HUES48 (cell line): ENCODE measurements around the gene GRPEL2.

Experiments used
- H3K27ac ChIP-seq: one replicate; pipeline ENCODE4 v1.7.0; 2013; ENCODE audit warnings: low read depth, low read length, inconsistent platforms
- H3K27me3 ChIP-seq: 2 replicates; pipeline ENCODE4 v1.6.1; 2013; ENCODE audit warnings: mild to moderate bottlenecking, low read length; ENCODE audit not compliant: control insufficient read depth, insufficient read depth
- H3K36me3 ChIP-seq: 2 replicates; pipeline ENCODE4 v1.6.1; 2013; ENCODE audit warnings: low read length; ENCODE audit not compliant: control insufficient read depth, insufficient read depth
- H3K4me1 ChIP-seq: 2 replicates; pipeline ENCODE4 v1.6.1; 2013; ENCODE audit warnings: mild to moderate bottlenecking, low read length; ENCODE audit not compliant: control insufficient read depth, insufficient read depth
- H3K4me3 ChIP-seq: 2 replicates; pipeline ENCODE4 v1.5.1; 2013; ENCODE audit warnings: mild to moderate bottlenecking, low read depth, low read length
- H3K9ac ChIP-seq: 2 replicates; pipeline ENCODE4 v1.6.1; 2013; ENCODE audit warnings: mild to moderate bottlenecking, low read depth, low read length, moderate library complexity
- H3K9me3 ChIP-seq: 2 replicates; pipeline ENCODE4 v1.6.1; 2013; ENCODE audit warnings: low read length; ENCODE audit not compliant: control insufficient read depth, insufficient read depth

Gene GRPEL2

GRCh38 chr5:149367972-149368645 lies 22.8 kb downstream of the GRPEL2 start:
- no peaks in the 10 kb centered on the region for H3K4me1 ChIP-seq
- H3K9me3 ChIP-seq: no peaks in the 10 kb centered on the region
- no peak overlapping the region for H3K27ac ChIP-seq
- H3K27me3 ChIP-seq: no peaks in the 10 kb centered on the region
- H3K9ac ChIP-seq: no peak overlapping the region
- H3K4me3 ChIP-seq: no peak overlapping the region
- H3K36me3 ChIP-seq: 0 out of 2 replicates have a peak, but pooled peaks cover 4% of the 10 kb centered on the region

GRCh38 chr5:149370878-149371277 lies 25.6 kb downstream of the GRPEL2 start:
- no peaks in the 10 kb centered on the region for H3K4me1 ChIP-seq
- H3K9ac ChIP-seq: no peak overlapping the region
- 0 out of 2 replicates have a peak, but pooled peaks cover 4% of the 10 kb centered on the region for H3K36me3 ChIP-seq
- H3K27me3 ChIP-seq: no peaks in the 10 kb centered on the region
- no peak overlapping the region for H3K27ac ChIP-seq
- no peaks in the 10 kb centered on the region for H3K9me3 ChIP-seq
- H3K4me3 ChIP-seq: no peak overlapping the region

DNA sequence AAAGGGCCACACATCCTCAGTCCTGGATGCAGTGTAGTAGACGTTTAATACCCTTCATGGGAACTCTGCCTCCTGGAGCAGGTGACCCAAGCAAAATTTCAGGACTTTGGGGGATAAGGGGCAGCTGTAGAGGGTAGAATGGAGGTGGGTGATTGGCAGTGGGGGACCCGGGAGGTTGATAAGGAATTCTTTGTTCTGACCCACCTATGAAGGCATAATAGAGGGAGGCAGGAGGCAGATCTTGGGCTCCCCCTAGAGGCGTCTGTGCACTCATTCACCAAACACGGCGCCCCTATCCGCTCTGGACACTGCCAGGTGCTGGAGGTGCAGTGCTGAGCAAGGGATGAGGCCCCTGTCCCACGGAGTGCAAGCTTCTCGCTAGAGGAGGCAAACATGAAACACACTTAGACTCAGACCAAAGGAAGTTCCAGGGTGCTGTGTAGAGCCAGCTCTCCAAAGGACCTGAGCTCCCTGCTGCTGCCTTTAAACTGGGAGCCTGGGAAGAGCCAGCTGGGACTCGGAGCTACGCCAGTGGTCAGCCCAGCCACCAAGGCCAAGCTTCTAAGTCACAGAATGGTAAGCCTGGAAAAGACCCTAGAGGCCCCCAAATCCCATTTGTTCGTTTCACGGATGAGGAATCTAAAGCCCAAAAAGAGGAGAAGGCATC lies 26.1 kb downstream of the GRPEL2 start:
- H3K27me3 ChIP-seq: no peaks in the 10 kb centered on the region
- no peaks in the 10 kb centered on the region for H3K9me3 ChIP-seq
- H3K4me1 ChIP-seq: no peaks in the 10 kb centered on the region
- no peak overlapping the region for H3K4me3 ChIP-seq
- no peak overlapping the region for H3K9ac ChIP-seq
- H3K36me3 ChIP-seq: 0 out of 2 replicates have a peak, but pooled peaks cover 4% of the 10 kb centered on the region
- no peak overlapping the region for H3K27ac ChIP-seq

GRCh38 chr5:149372076-149372795 lies 26.9 kb downstream of the GRPEL2 start:
- Histone ChIP-seq H3K4me1 (no peaks in the 10 kb centered on the region), H3K27ac (no peak overlapping the region), H3K27me3 (no peaks in the 10 kb centered on the region), H3K36me3 (0 out of 2 replicates have a peak, but pooled peaks cover 4% of the 10 kb centered on the region), H3K4me3 (no peak overlapping the region), H3K9me3 (no peaks in the 10 kb centered on the region), H3K9ac (no peak overlapping the region)

DNA sequence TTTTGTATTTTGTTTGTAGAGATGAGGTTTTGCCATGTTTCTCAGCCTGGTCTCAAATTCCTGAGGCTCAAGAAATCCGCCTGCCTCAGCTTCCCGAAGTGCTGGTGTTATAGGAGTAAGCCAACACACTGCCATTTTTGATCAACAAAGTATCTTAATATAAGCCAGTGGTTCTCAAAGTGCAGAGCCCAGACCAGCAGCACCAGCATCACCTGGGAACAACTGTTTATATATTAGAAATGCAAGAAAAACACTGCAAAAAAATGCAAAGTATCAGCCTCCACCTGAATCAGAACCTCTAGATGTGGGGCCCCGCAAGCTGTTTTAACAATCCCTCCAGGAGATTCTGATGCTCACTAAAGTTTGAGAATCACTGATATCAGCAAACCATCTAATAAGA lies 27.6 kb downstream of the GRPEL2 start:
- H3K27ac ChIP-seq: no peak overlapping the region
- no peaks in the 10 kb centered on the region for H3K27me3 ChIP-seq
- H3K9ac ChIP-seq: no peak overlapping the region
- no peak overlapping the region for H3K4me3 ChIP-seq
- H3K9me3 ChIP-seq: no peaks in the 10 kb centered on the region
- no peaks in the 10 kb centered on the region for H3K4me1 ChIP-seq
- H3K36me3 ChIP-seq: 0 out of 2 replicates have a peak, but pooled peaks cover 4% of the 10 kb centered on the region

GRCh38 chr5:149374303-149374702 lies 29.0 kb downstream of the GRPEL2 start:
- no peaks in the 10 kb centered on the region for H3K9me3 ChIP-seq
- H3K4me1 ChIP-seq: no peaks in the 10 kb centered on the region
- H3K9ac ChIP-seq: no peak overlapping the region
- H3K4me3 ChIP-seq: no peak overlapping the region
- H3K27me3 ChIP-seq: no peaks in the 10 kb centered on the region
- H3K27ac ChIP-seq: no peak overlapping the region
- no peaks in the 10 kb centered on the region for H3K36me3 ChIP-seq

- Histone ChIP-seq H3K4me3 (no peak overlapping the region), H3K9ac (no peak overlapping the region), H3K4me1 (no peaks in the 10 kb centered on the region), H3K36me3 (no peaks in the 10 kb centered on the region), H3K9me3 (no peaks in the 10 kb centered on the region), H3K27ac (no peak overlapping the region), H3K27me3 (no peaks in the 10 kb centered on the region)
These were observed 29.5 kb downstream of the GRPEL2 start for GRCh38 chr5:149374801-149375200.

- no peak overlapping the region for H3K9ac ChIP-seq
- H3K4me3 ChIP-seq: no peak overlapping the region
- H3K36me3 ChIP-seq: no peaks in the 10 kb centered on the region
- no peak overlapping the region for H3K27ac ChIP-seq
- no peaks in the 10 kb centered on the region for H3K9me3 ChIP-seq
- no peaks in the 10 kb centered on the region for H3K27me3 ChIP-seq
- no peaks in the 10 kb centered on the region for H3K4me1 ChIP-seq
These were observed 30.1 kb downstream of the GRPEL2 start for GRCh38 chr5:149375434-149375833.

GRCh38 chr5:149376104-149376503 lies 30.8 kb downstream of the GRPEL2 start:
- Histone ChIP-seq H3K36me3 (no peaks in the 10 kb centered on the region), H3K27ac (no peak overlapping the region), H3K9ac (no peak overlapping the region), H3K4me3 (no peak overlapping the region), H3K27me3 (no peaks in the 10 kb centered on the region), H3K4me1 (no peaks in the 10 kb centered on the region), H3K9me3 (no peaks in the 10 kb centered on the region)

GRCh38 chr5:149376711-149377447 lies 31.6 kb downstream of the GRPEL2 start:
- Histone ChIP-seq H3K36me3 (no peaks in the 10 kb centered on the region), H3K9me3 (no peaks in the 10 kb centered on the region), H3K9ac (no peak overlapping the region), H3K27me3 (no peaks in the 10 kb centered on the region), H3K4me3 (no peak overlapping the region), H3K4me1 (no peaks in the 10 kb centered on the region), H3K27ac (no peak overlapping the region)
